ENCODE measurements around the gene CROCC2.

GRCh38 chr2:241018051-241018891, 112.1 kb downstream of the CROCC2 start:
- no peak for TF ChIP-seq POLR2A (IDR thresholded peaks at IDR 0.05)
- no peak for TF ChIP-seq CTCF (IDR thresholded peaks at IDR 0.05)
